ENCODE measurements around the gene GAS2L2. TPM values are rescaled to one million over a fixed set of nuclear protein-coding genes. Genes with fewer than 3 reads are reported as not detected.

The GAS2L2 gene
- total and polyA plus RNA-seq, 4 donors, result not detected

GRCh38 chr17:35773129-35773528, 20.1 kb upstream of the GAS2L2 start:
- TF ChIP-seq FOXA1 (IDR thresholded peaks at IDR 0.05), result no peak
- TF ChIP-seq, protein P1, sequence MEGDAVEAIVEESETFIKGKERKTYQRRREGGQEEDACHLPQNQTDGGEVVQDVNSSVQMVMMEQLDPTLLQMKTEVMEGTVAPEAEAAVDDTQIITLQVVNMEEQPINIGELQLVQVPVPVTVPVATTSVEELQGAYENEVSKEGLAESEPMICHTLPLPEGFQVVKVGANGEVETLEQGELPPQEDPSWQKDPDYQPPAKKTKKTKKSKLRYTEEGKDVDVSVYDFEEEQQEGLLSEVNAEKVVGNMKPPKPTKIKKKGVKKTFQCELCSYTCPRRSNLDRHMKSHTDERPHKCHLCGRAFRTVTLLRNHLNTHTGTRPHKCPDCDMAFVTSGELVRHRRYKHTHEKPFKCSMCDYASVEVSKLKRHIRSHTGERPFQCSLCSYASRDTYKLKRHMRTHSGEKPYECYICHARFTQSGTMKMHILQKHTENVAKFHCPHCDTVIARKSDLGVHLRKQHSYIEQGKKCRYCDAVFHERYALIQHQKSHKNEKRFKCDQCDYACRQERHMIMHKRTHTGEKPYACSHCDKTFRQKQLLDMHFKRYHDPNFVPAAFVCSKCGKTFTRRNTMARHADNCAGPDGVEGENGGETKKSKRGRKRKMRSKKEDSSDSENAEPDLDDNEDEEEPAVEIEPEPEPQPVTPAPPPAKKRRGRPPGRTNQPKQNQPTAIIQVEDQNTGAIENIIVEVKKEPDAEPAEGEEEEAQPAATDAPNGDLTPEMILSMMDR (IDR thresholded peaks at IDR 0.05; ENCODE audit: low read depth, low read length, missing input control), result no peak
- no peak for TF ChIP-seq FOXA2 (IDR thresholded peaks at IDR 0.05)
- no peak for TF ChIP-seq ZBTB33 (IDR thresholded peaks at IDR 0.05)
- TF ChIP-seq EGR1 (IDR thresholded peaks at IDR 0.05; ENCODE audit: low read depth in 2 of 2), result no peak
- no peak for TF ChIP-seq RXRA (IDR thresholded peaks at IDR 0.05)
- no peak for TF ChIP-seq MAX (IDR thresholded peaks at IDR 0.05)
- TF ChIP-seq HNF4G (IDR thresholded peaks at IDR 0.05), result no peak
- TF ChIP-seq NR2F2 (IDR thresholded peaks at IDR 0.05), result no peak
- TF ChIP-seq SP1 (IDR thresholded peaks at IDR 0.05), result no peak
- TF ChIP-seq, protein P2, sequence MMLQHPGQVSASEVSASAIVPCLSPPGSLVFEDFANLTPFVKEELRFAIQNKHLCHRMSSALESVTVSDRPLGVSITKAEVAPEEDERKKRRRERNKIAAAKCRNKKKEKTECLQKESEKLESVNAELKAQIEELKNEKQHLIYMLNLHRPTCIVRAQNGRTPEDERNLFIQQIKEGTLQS (IDR thresholded peaks at IDR 0.05), result no peak
- no peak for TF ChIP-seq GABPA (IDR thresholded peaks at IDR 0.05 in 1 of 2, conservative IDR thresholded peaks at IDR 0.05 in 1 of 2)
- no peak for TF ChIP-seq JUND (IDR thresholded peaks at IDR 0.05)
- TF ChIP-seq RAD21 (IDR thresholded peaks at IDR 0.05), result no peak
- Histone ChIP-seq H3K27ac (ENCODE audit: low read depth in 1 of 2, low read length in 2 of 2) (no peak overlapping the region), H3K27me3 (ENCODE audit: control insufficient read depth in 4 of 4, insufficient read depth in 4 of 4, low read length in 3 of 4) (no peaks in the 10 kb centered on the region), H3K4me1 (ENCODE audit: control insufficient read depth in 4 of 4, insufficient read depth in 4 of 4, low read length in 3 of 4) (peaks cover 0 to 2% (median 0%) of the 10 kb centered on the region in 4 donors), H3K4me3 (ENCODE audit: low read depth in 1 of 3, low read length in 3 of 3) (no peak overlapping the region), H3K36me3 (ENCODE audit: control insufficient read depth in 4 of 4, insufficient read depth in 3 of 4, low read depth in 1 of 4, low read length in 3 of 4) (no peaks in the 10 kb centered on the region), H3K9me3 (ENCODE audit: control insufficient read depth in 4 of 4, low read length in 3 of 4) (no peaks in the 10 kb centered on the region), H3K9ac (ENCODE audit: low read depth in 1 of 2, low read length in 2 of 2) (no peak overlapping the region)
- 91% methylated on average over 20 of the region's 20 CpGs for WGBS
- no peak for DNase-seq (ENCODE audit: low spot score)

- H3K9ac ChIP-seq (ENCODE audit: low read depth in 1 of 2, low read length in 2 of 2), result no peak overlapping the region
- peaks cover 0 to under 1% (median 0%) of the 10 kb centered on the region in 4 donors for H3K4me1 ChIP-seq (ENCODE audit: control insufficient read depth in 4 of 4, insufficient read depth in 4 of 4, low read length in 3 of 4)
- 90% methylated on average over 48 of the region's 48 CpGs for WGBS
- no peaks in the 10 kb centered on the region for H3K36me3 ChIP-seq (ENCODE audit: control insufficient read depth in 4 of 4, insufficient read depth in 3 of 4, low read depth in 1 of 4, low read length in 3 of 4)
- no peak for DNase-seq (ENCODE audit: low spot score)
- TF ChIP-seq HNF4G (IDR thresholded peaks at IDR 0.05) (no peak), YY1 (IDR thresholded peaks at IDR 0.05) (no peak), JUND (IDR thresholded peaks at IDR 0.05) (no peak), EGR1 (IDR thresholded peaks at IDR 0.05; ENCODE audit: low read depth in 2 of 2) (no peak), TAF1 (conservative IDR thresholded peaks at IDR 0.05) (no peak), FOXA2 (IDR thresholded peaks at IDR 0.05) (no peak), RXRA (IDR thresholded peaks at IDR 0.05) (no peak), NR2F2 (IDR thresholded peaks at IDR 0.05) (no peak), SP1 (IDR thresholded peaks at IDR 0.05) (no peak)
- TF ChIP-seq, protein P2 (IDR thresholded peaks at IDR 0.05), result no peak
- no peaks in the 10 kb centered on the region for H3K27me3 ChIP-seq (ENCODE audit: control insufficient read depth in 4 of 4, insufficient read depth in 4 of 4, low read length in 3 of 4)
- H3K9me3 ChIP-seq (ENCODE audit: control insufficient read depth in 4 of 4, low read length in 3 of 4), result no peaks in the 10 kb centered on the region
- no peak overlapping the region for H3K27ac ChIP-seq (ENCODE audit: low read depth in 1 of 2, low read length in 2 of 2)
- H3K4me3 ChIP-seq (ENCODE audit: low read depth in 1 of 3, low read length in 3 of 3), result no peak overlapping the region
These were observed 17.0 kb upstream of the GAS2L2 start for GRCh38 chr17:35769895-35770486.
